MCF 10A (cell line): Measurements from ENCODE around the gene KIAA2012. TPM values are rescaled to one million over a fixed set of nuclear protein-coding genes. Genes with fewer than 3 reads are reported as not detected.

ENCODE experiments used
- BruUV-seq: library from RNA; stranded (reverse); fragments of 400-500 nt; replicated peaks from 2 replicates; lab custom pipeline; 2021; lab: Mats Ljungman, UMichigan
- CTCF ChIA-PET: fragments of 300-600 bp; sonication (Branson Sonifier 250); formaldehyde crosslinking; extraction: SDS; loops from one replicate; lab custom pipeline; 2021; ENCODE audit warnings: antibody characterized with exemption, inconsistent platforms; lab: Yijun Ruan, JAX
- POLR2A ChIA-PET: fragments of 300-600, 350-650 bp; sonication (Branson Sonifier 250); formaldehyde crosslinking; extraction: SDS; loops from one replicate; lab custom pipeline; 2020; ENCODE audit warnings: antibody characterized with exemption, inconsistent platforms; lab: Yijun Ruan, JAX
- DNase-seq: peaks from one replicate; pipeline ENCODE4 v3.0.0-alpha.2; 2018; ENCODE audit not compliant: unreplicated experiment
- H3K27ac Mint-ChIP-seq: one replicate; pipeline ENCODE4 v1.8.0; 2022; ENCODE audit warnings: mild to moderate bottlenecking, low read depth, mixed read lengths; ENCODE audit not compliant: unreplicated experiment
- H3K27me3 Mint-ChIP-seq: one replicate; pipeline ENCODE4 v1.8.0; 2022; ENCODE audit warnings: mixed read lengths; ENCODE audit not compliant: insufficient read depth, unreplicated experiment
- H3K36me3 Mint-ChIP-seq: one replicate; pipeline ENCODE4 v1.8.0; 2022; ENCODE audit warnings: mild to moderate bottlenecking, moderate library complexity, mixed read lengths; ENCODE audit not compliant: insufficient read depth, unreplicated experiment
- H3K4me1 Mint-ChIP-seq: one replicate; pipeline ENCODE4 v1.8.0; 2022; ENCODE audit warnings: mixed read lengths; ENCODE audit not compliant: insufficient read depth, unreplicated experiment
- H3K4me3 Mint-ChIP-seq: one replicate; pipeline ENCODE4 v1.8.0; 2022; ENCODE audit warnings: mild to moderate bottlenecking, moderate library complexity, mixed read lengths; ENCODE audit not compliant: unreplicated experiment
- H3K9me3 Mint-ChIP-seq: one replicate; pipeline ENCODE4 v1.8.0; 2022; ENCODE audit warnings: mixed read lengths; ENCODE audit not compliant: unreplicated experiment
- CTCF ChIP-seq: fragments of 200-600 bp; IDR thresholded peaks from one replicate; pipeline ENCODE4 v1.8.0; 2022; ENCODE audit warnings: antibody characterized with exemption, mild to moderate bottlenecking; ENCODE audit not compliant: unreplicated experiment
- intact Hi-C: fragments of 100-400 bp; cut with micrococcal nuclease; formaldehyde crosslinking; loops from 2 replicates; pipeline ENCODE4 v1.14.1; 2022
- total RNA-seq: library from RNA; stranded (reverse); gene quantifications from 2 replicates; pipeline ENCODE4 v1.2.3, GENCODE V29; 2022

Gene KIAA2012
- total RNA-seq, 1 experiment from 2014 or later, result not detected

- Mint-ChIP-seq H3K36me3 (no peaks in the 10 kb centered on the region), H3K27me3 (no peaks in the 10 kb centered on the region), H3K9me3 (no peaks in the 10 kb centered on the region), H3K4me1 (no peaks in the 10 kb centered on the region), H3K4me3 (no peak overlapping the region), H3K27ac (no peak overlapping the region)
- ChIA-PET POLR2A (no interaction called here), CTCF (interaction anchor here (0.7 to 4.6 kb wide), 2 partner anchors 305 to 311 kb away, joined by 3 to 22 read pairs; no protein-coding TSS in a partner anchor)
- DNase-seq, result no peak
- no TSS peak for BruUV-seq
- no peak for TF ChIP-seq CTCF
- intact Hi-C loops, result no loop called here
Observed at GRCh38 chr2:202171241-202171825, 98.3 kb downstream of the KIAA2012 start.

- ChIA-PET CTCF (interaction anchor here (0.5 to 4.6 kb wide), 5 partner anchors 10 to 690 kb away, joined by 3 to 22 read pairs (median 3); no protein-coding TSS in a partner anchor), POLR2A (no interaction called here)
- intact Hi-C loops, result no loop called here
Observed at GRCh38 chr2:202172439-202173211, 99.6 kb downstream of the KIAA2012 start.

GRCh38 chr2:202178346-202178958, 105.4 kb downstream of the KIAA2012 start:
- POLR2A ChIA-PET, result interaction anchor here (0.6 to 2.1 kb wide), 4 partner anchors 53 to 1217 kb away, joined by 4 to 12 read pairs (median 4); no protein-coding TSS in a partner anchor
- no peaks in the 10 kb centered on the region for H3K36me3 Mint-ChIP-seq

More at GRCh38 chr2:202172439-202173211, 99.6 kb downstream of the KIAA2012 start:
- no peaks in the 10 kb centered on the region for H3K27me3 Mint-ChIP-seq
- H3K4me3 Mint-ChIP-seq, result no peak overlapping the region
- no peak for DNase-seq
- no TSS peak for BruUV-seq
- H3K36me3 Mint-ChIP-seq, result no peaks in the 10 kb centered on the region
- no peak overlapping the region for H3K27ac Mint-ChIP-seq
- no peak for TF ChIP-seq CTCF
- H3K9me3 Mint-ChIP-seq, result no peaks in the 10 kb centered on the region
- no peaks in the 10 kb centered on the region for H3K4me1 Mint-ChIP-seq

More at GRCh38 chr2:202178346-202178958, 105.4 kb downstream of the KIAA2012 start:
- BruUV-seq, result no TSS peak
- Mint-ChIP-seq H3K27ac (no peak overlapping the region), H3K4me3 (no peak overlapping the region), H3K27me3 (no peaks in the 10 kb centered on the region), H3K4me1 (no peaks in the 10 kb centered on the region), H3K9me3 (no peaks in the 10 kb centered on the region)
- CTCF ChIA-PET, result interaction anchor here (0.5 to 12.9 kb wide), 40 partner anchors 9 to 946 kb away, joined by 3 to 208 read pairs (median 4); partner anchors contain the start of gene ALS2
- TF ChIP-seq CTCF, result peak; percentile 74
- DNase-seq, result peak; percentile 71
- intact Hi-C loops, result loop anchor here (1.0 to 5.0 kb wide), 5 partner anchors 74 to 942 kb away; no protein-coding TSS in a partner anchor
